AG04449 (cell line): ENCODE results near the gene UBXN11.

Experiments used
- CTCF ChIA-PET: fragments of 350-600 bp; formaldehyde crosslinking; extraction: SDS; loops from one replicate; lab custom pipeline; 2021; ENCODE audit warnings: antibody characterized with exemption; lab: Yijun Ruan, JAX
- POLR2A ChIA-PET: fragments of 400-600, 350-600 bp; formaldehyde crosslinking; extraction: SDS; loops from one replicate; lab custom pipeline; 2020; ENCODE audit warnings: antibody characterized with exemption, inconsistent platforms; lab: Yijun Ruan, JAX
- DNase-seq: peaks from one replicate; pipeline ENCODE4 v3.0.0-alpha.2; 2010; ENCODE audit warnings: low read depth, low spot score
- H3K4me3 ChIP-seq: 2 replicates; pipeline ENCODE4 v1.5.1; 2011; ENCODE audit warnings: low read depth, mild to moderate bottlenecking, control low read depth, low read length
- TF ChIP-seq, protein P1 (sequence below): IDR thresholded peaks from one replicate; pipeline ENCODE4 v1.5.1; 2011; ENCODE audit warnings: mild to moderate bottlenecking, moderate library complexity, low read length, control low read depth, inconsistent platforms; ENCODE audit not compliant: insufficient read depth; ENCODE audit errors: missing control alignments

UBXN11 gene

DNA sequence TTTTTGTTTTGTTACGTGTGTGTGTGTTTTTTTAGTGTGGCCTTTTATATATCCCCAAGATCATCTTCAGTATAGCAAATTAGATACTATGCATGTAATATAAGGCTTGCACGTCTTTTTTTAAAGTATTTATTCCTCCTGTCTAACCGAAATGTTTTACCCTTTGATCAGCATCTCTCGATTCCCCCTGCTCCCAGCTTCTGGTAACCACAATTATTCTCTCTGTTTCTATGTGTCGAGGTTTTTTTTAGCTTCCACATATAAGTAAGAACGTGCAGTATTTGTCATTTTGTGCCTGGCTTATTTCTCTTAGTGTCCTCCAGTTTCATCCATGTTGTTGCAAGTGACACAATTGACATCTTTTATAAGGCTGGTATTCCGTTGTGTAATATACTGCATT, 53.7 kb downstream of the UBXN11 start:
- CTCF ChIA-PET, result interaction anchor here (4.0 kb wide), 1 partner anchor 19 kb away, joined by 15 read pairs; the partner anchor contains the start of gene CEP85
- no peak overlapping the region for H3K4me3 ChIP-seq
- no peak for DNase-seq
- POLR2A ChIA-PET, result no interaction called here
- TF ChIP-seq, protein P1, sequence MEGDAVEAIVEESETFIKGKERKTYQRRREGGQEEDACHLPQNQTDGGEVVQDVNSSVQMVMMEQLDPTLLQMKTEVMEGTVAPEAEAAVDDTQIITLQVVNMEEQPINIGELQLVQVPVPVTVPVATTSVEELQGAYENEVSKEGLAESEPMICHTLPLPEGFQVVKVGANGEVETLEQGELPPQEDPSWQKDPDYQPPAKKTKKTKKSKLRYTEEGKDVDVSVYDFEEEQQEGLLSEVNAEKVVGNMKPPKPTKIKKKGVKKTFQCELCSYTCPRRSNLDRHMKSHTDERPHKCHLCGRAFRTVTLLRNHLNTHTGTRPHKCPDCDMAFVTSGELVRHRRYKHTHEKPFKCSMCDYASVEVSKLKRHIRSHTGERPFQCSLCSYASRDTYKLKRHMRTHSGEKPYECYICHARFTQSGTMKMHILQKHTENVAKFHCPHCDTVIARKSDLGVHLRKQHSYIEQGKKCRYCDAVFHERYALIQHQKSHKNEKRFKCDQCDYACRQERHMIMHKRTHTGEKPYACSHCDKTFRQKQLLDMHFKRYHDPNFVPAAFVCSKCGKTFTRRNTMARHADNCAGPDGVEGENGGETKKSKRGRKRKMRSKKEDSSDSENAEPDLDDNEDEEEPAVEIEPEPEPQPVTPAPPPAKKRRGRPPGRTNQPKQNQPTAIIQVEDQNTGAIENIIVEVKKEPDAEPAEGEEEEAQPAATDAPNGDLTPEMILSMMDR, result no peak

DNA sequence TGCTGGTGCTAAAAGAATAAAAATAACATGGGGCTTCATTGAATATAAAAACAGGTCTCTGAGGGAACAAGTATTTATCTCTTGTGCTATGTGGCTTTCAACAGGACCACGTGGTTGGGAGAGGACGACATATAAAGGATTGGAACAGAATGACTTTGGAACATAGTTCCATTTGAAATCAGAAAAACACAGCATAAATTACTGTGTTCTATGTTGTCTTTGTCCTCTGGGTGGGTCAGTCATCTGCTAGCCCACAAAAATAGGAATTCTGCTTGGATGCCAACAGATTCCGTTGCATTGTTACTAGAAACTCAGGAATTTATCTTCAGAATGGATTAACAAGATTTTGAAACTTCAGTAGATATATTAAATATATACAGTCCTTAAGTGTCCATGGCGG, 66.5 kb downstream of the UBXN11 start:
- TF ChIP-seq, protein P1, result no peak
- DNase-seq, result no peak
- no peak overlapping the region for H3K4me3 ChIP-seq
- POLR2A ChIA-PET, result no interaction called here
- CTCF ChIA-PET, result no interaction called here

DNA sequence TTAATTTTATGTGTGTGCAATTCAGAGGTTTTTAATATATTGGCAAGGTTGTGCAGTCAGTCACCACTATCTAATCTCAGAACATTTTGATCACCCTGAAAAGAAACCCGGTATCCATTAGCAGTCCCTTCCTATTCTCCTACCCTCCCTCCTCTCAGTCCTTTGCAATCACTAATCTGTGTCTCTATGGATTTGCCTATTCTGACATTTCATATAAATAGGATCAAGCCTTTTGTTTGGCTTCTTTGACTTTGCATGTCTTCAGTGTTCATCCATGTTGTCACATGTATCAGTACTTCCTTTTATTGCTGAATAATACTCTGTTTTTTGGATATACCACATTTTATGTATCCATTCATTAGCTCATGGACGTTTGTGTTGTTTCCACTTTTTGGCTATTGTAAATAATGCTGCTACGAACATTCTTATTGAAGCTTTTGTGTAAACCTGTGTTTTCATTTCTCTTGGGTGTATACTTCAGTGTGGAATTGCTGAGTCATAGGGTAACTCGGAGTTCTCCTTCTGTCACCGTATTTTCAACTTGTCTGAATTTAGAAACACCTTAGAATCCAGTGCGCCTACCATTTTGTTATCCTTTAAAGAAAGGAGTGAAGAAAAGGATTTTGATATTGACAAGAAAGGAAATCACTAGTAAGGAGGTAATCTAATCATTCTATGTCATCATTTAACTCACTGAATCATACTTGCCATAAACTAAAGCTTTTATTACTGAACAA, 69.0 kb downstream of the UBXN11 start:
- no peak overlapping the region for H3K4me3 ChIP-seq
- no peak for DNase-seq
- POLR2A ChIA-PET, result no interaction called here
- TF ChIP-seq, protein P1, result no peak
- CTCF ChIA-PET, result interaction anchor here (0.6 to 2.4 kb wide), 5 partner anchors 12 to 126 kb away, joined by 3 to 11 read pairs (median 5); partner anchors contain the start of gene SH3BGRL3

DNA sequence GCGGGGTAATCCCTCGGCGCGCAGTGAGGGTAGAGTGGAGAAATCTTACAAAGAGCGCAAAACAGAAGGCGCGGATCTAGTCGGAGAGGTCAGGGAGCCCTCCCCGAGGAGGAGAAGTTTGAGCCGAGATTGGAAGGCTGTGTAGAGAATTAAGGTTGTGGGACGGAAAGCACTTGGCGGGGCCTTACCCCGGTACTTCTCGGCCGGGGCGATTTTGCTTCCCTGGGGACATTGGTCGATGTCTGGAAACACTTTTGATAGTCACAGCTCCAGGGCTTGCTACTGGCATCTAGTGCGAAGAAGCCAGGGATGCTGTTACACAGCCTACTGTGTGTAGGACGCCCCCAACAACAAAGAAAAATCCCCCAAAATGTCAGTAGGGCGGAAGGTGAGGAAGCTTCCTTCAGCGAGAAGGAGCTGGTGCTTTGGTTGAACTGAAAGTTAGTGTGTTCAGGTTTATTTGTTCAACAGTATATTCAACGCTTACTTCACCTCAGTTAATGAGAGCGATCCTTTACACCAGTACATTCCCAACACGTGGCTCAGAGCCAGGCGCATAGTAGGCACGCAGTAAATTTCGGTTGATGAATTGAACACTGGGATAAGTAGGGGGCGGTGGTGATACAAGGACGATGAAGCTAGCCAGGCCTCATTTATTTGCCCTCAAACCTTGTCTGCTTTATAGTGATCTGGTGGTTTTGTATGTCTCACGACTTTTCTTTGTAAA, 71.6 kb downstream of the UBXN11 start:
- ChIA-PET POLR2A (interaction anchor here (1.1 kb wide), 1 partner anchor 46 kb away, joined by 3 read pairs; no protein-coding TSS in a partner anchor), CTCF (interaction anchor here (0.5 to 4.3 kb wide), 51 partner anchors 7 to 265 kb away, joined by 3 to 27 read pairs (median 6); partner anchors contain the start of genes C1orf232, CD52, CNKSR1 and SH3BGRL3)
- H3K4me3 ChIP-seq, result peak overlapping the region; percentile 100
- TF ChIP-seq, protein P1, result peak; percentile 6
- no peak for DNase-seq

DNA sequence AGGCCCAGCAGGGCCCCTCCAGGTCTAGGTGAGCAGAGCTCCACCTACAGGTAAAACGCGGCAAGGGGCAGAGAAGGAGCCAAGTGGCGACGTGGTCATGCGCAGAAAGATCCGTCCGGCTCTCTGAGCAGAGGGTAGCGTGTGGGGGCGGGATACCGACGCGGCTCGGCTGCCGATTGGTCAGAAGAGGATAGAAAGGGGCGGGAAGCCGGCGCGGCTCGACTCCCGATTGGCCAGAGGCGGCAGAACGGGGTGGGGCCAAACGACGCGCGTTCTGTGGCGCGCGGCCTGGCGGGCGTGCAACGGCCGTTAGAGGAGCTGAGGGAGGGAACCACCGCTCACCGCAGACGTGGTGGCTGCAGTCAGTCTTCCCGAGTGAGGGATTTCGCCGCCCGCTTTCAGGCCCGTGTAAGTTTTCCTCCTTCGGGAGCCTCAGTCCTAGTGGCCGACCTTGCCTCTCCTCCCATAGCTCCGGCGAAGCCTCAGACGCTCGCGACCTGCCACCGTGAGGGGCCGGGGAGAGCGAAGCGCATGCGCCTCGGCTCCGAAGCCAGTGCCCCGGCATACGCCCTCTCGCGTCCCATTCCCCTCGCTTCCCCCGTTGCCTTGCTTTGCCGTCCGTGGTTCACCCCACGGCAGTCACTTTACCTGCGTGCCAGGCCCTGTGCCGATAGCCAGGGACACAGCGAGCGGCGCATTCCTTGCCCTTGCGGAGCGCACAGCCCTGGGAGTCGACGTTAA, 72.4 kb downstream of the UBXN11 start, which contains the start of gene CEP85:
CEP85 (plus strand) TSS at position 298 of the 741 bp plus-strand sequence. CDS start 5,584 bp downstream, outside the sequence.
- POLR2A ChIA-PET, result interaction anchor here (1.0 to 1.2 kb wide), 2 partner anchors 48 to 199 kb away, joined by 3 to 4 read pairs; no protein-coding TSS in a partner anchor
- CTCF ChIA-PET, result interaction anchor here (0.5 to 4.3 kb wide), 56 partner anchors 8 to 266 kb away, joined by 3 to 27 read pairs (median 5); partner anchors contain the start of genes C1orf232, CD52, CNKSR1 and SH3BGRL3
- DNase-seq, result peak; percentile 75
- peak within 1 kb of the TSS; percentile 100 for H3K4me3 ChIP-seq
- TF ChIP-seq, protein P1, result peak; percentile 90
